Measurements from ENCODE around the gene ASCL2. TPM values are rescaled to one million over a fixed set of nuclear protein-coding genes. Genes with fewer than 3 reads are reported as not detected.
A peak's percentile ranks its signal among the peaks of the same experiment; 100 is the strongest.

ASCL2 gene
- total RNA-seq, 3 donors from 2014 or later: 0.96 to 4.8 (median 3.3) TPM

DNA sequence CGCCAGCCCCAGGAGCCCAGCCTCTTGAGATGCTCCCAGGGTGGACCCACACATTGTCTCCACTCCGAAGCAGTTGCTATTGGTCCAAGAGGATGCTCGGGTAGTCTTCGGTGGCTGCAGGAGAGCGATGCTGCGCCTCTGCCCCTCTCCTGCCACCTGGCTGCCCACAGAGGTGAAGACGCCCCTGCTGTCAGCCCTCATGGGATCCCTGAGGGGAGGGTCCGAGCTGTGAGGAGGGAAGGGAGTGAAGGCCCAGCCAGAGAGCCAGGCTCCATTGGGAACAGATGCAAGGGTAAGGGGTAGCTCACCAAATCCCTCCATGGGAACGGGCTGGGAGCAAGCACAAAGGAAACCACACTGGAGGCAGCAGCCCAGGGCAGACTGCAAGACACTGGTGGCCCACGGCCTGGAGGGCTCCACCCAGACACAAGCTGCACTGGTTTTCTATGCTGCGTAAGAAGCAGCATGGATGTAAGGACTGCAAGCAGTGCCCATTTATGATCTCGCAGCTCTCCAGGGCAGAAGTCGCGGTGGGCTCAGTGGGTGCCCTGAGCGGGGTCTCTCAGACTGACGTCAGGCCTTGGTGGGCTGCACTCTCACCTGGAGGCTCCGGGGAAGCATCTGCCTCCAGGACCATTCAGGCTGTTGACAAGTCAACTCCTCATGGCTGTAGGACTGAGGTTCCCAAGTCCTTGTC, 47.1 kb upstream of the ASCL2 start:
- Histone ChIP-seq H3K4me3 (no peak overlapping the region), H3K4me1 (peaks cover 0 to 13% of the 10 kb centered on the region in 2 donors), H3K27me3 (no peaks in the 10 kb centered on the region), H3K9me3 (peaks cover 0 to 3% of the 10 kb centered on the region in 2 donors), H3K27ac (no peak overlapping the region), H3K36me3 (no peaks in the 10 kb centered on the region)
- intact Hi-C loops (cut with DNase I; ENCODE audit: low total_unique reads): no loop called here
- TF ChIP-seq POLR2AphosphoS5 (IDR thresholded peaks at IDR 0.05) (no peak), POLR2A (IDR thresholded peaks at IDR 0.05) (no peak)
- TF ChIP-seq, protein P1, sequence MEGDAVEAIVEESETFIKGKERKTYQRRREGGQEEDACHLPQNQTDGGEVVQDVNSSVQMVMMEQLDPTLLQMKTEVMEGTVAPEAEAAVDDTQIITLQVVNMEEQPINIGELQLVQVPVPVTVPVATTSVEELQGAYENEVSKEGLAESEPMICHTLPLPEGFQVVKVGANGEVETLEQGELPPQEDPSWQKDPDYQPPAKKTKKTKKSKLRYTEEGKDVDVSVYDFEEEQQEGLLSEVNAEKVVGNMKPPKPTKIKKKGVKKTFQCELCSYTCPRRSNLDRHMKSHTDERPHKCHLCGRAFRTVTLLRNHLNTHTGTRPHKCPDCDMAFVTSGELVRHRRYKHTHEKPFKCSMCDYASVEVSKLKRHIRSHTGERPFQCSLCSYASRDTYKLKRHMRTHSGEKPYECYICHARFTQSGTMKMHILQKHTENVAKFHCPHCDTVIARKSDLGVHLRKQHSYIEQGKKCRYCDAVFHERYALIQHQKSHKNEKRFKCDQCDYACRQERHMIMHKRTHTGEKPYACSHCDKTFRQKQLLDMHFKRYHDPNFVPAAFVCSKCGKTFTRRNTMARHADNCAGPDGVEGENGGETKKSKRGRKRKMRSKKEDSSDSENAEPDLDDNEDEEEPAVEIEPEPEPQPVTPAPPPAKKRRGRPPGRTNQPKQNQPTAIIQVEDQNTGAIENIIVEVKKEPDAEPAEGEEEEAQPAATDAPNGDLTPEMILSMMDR (IDR thresholded peaks at IDR 0.05): no peak
- DNase-seq (ENCODE audit: low spot score in 2 of 2): peak in 1 of 2 donors; percentile 48

DNA sequence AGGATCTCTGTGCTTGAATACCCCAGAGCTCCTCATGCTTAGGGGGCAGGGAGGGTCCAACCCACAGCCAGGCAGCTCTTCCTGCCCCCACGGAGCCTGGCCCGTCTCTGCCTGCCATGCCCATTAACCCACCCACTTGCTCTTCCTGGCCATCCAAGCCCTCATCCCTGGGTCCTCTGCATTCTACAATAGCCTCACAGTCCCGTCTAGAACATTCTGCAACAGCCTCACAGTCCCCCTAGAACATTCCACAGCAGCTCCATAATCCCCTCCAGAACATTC, 46.5 kb upstream of the ASCL2 start:
- Histone ChIP-seq H3K27ac (no peak overlapping the region), H3K4me3 (no peak overlapping the region), H3K4me1 (peaks cover 0 to 13% of the 10 kb centered on the region in 2 donors), H3K27me3 (no peaks in the 10 kb centered on the region), H3K36me3 (no peaks in the 10 kb centered on the region), H3K9me3 (peaks cover 0 to 3% of the 10 kb centered on the region in 2 donors)
- DNase-seq (ENCODE audit: low spot score in 2 of 2): no peak
- no peak for TF ChIP-seq POLR2AphosphoS5 (IDR thresholded peaks at IDR 0.05)
- no peak for TF ChIP-seq POLR2A (IDR thresholded peaks at IDR 0.05)
- TF ChIP-seq, protein P1 (IDR thresholded peaks at IDR 0.05): no peak
- intact Hi-C loops (cut with DNase I; ENCODE audit: low total_unique reads): no loop called here

DNA sequence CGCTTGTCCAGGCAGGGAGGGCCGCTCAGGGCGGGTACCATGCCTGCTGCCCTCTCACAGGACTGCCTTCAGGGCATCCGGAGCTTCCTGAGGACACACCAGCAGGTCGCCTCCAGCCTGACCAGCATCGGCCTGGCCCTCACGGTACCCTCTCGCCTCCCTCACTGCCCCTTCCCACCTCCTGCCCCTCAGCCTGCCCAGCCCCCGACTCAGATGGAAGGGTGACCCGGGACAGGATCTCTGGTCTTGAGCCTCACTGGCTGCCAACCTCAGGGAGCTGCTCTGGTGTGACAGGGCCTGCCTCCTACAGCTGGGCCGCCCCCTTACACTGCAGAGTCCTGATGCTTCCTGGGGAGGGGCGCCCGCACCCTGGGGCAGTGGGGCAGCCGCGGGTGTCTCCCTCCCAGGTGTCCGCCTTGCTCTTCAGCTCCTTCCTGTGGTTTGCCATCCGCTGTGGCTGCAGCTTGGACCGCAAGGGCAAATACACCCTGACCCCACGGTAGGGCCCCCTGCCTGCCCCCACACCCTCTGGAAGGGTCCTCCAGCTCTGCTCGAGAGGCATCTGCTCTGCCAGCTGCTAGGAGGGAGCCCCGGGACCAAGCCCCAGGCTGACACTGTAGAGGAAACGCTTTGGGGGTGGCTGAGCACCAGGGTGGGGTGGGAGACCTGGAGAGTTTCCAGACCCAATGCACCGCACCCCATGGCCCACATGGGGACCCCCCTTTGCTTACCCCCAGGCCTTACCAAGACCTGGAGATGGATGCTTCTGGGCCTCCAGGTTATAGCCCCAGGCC, 46.0 kb upstream of the ASCL2 start:
- TF ChIP-seq POLR2A (IDR thresholded peaks at IDR 0.05) (no peak), POLR2AphosphoS5 (IDR thresholded peaks at IDR 0.05) (no peak)
- TF ChIP-seq, protein P1 (IDR thresholded peaks at IDR 0.05): no peak
- Histone ChIP-seq H3K27ac (no peak overlapping the region), H3K4me3 (no peak overlapping the region), H3K27me3 (no peaks in the 10 kb centered on the region), H3K4me1 (peaks cover 0 to 13% of the 10 kb centered on the region in 2 donors), H3K9me3 (peaks cover 0 to 3% of the 10 kb centered on the region in 2 donors), H3K36me3 (no peaks in the 10 kb centered on the region)
- intact Hi-C loops (cut with DNase I; ENCODE audit: low total_unique reads): no loop called here
- DNase-seq (ENCODE audit: low spot score in 2 of 2): peak in 1 of 2 donors; percentile 47

DNA sequence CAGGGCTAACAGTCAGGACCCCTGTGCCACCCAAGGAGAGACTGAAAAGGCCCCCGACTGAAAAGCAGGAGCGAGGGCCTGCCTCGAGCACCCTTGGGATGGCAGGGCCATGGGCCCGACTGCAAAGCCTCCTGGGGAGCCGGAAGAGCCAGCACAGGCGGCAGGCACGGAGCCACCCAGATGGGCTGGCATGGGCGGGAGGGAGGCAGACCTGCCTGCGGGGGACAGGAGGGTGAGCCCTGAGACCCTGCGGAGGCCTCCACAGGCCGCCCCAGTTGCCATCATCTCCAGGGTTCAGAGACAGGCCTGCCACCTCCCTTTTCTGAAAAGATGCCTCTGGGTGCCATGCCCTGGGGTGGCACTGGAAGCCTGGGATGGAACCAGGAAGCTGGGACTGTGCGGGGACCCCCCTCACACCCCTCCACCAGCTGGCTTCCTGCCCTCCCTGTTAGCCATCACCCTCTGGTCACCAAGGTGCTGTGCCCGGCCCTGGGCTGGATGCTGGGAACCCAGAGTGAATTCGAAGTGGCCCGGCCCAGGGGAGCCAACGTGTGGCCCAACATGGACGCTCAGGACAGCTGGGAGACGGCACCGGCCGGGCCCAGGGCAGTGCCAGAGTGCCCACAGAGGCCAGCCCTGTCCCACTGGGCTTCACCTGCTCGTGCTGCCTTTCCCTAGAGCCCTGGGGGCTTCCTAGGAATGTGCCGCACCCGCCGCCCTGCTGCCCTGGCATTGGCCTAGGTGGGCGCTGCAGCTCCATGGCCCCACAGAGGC, 45.2 kb upstream of the ASCL2 start:
- intact Hi-C loops (cut with DNase I; ENCODE audit: low total_unique reads): no loop called here
- peaks cover 0 to 3% of the 10 kb centered on the region in 2 donors for H3K9me3 ChIP-seq
- peak overlapping the region in 1 of 3 donors; percentile 12 for H3K4me3 ChIP-seq
- H3K4me1 ChIP-seq: peaks cover 0 to 13% of the 10 kb centered on the region in 2 donors
- no peaks in the 10 kb centered on the region for H3K27me3 ChIP-seq
- no peak for TF ChIP-seq POLR2A (IDR thresholded peaks at IDR 0.05)
- no peaks in the 10 kb centered on the region for H3K36me3 ChIP-seq
- DNase-seq (ENCODE audit: low spot score in 2 of 2): peak in 1 of 2 donors; percentile 49
- H3K27ac ChIP-seq: peak overlapping the region; percentile 68 to 83

DNA sequence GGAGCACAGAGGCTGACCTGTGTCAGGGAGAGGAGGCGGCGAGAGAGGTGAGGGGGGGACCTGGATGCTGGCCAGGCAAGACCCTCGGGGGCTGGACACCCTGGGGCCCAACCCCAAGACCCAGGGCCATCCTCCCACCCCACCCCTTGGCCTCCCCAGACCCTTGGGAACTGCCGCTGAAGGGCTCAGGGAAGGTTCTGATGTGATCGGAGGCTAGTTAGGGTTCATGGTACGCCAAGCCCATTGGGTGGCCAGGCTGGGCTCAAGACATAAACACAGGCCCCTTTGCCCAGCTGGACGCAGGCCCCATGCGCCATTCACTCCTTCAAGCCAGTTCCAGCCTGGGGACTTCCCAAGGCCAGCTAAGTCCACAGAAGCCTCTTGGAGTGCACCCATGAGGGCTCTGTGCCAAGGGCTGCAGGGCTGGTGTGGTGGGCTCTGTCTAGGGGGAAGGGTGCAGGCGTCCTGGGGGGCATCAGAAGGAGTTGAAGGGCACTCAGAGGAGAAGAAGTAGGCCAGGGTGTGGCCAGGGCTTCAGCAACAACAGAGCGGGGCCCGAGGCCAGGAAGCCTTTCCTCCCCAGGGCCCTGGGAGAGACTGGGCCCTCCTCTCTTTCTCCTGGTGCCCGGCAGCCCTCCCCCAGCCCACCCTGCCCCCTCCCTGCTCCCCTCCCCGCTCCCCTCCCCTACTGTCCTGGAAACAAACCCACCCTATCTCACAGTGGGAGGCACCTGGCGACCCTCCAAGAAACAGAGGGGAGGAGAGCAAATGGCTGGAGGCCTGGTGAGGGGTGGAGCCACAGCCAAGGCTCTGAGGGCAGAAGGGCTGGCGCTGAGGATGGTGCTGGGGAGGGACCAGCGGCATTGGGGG, 44.4 kb upstream of the ASCL2 start:
- no peaks in the 10 kb centered on the region for H3K36me3 ChIP-seq
- H3K27ac ChIP-seq: peak overlapping the region; percentile 68 to 83
- TF ChIP-seq POLR2A (IDR thresholded peaks at IDR 0.05): no peak
- no peak for TF ChIP-seq POLR2AphosphoS5 (IDR thresholded peaks at IDR 0.05)
- TF ChIP-seq, protein P1 (IDR thresholded peaks at IDR 0.05): no peak
- peak in 1 of 2 donors; percentile 66 for DNase-seq (ENCODE audit: low spot score in 2 of 2)
- H3K9me3 ChIP-seq: peaks cover 0 to 3% of the 10 kb centered on the region in 2 donors
- intact Hi-C loops (cut with DNase I; ENCODE audit: low total_unique reads): no loop called here
- peak overlapping the region in 1 of 3 donors; percentile 12 for H3K4me3 ChIP-seq
- H3K4me1 ChIP-seq: peaks cover 0 to 13% of the 10 kb centered on the region in 2 donors
- no peaks in the 10 kb centered on the region for H3K27me3 ChIP-seq
